Right cardiac atrium (tissue), 5 donors: Measurements from ENCODE around the gene LIFR. TPM values are rescaled to one million over a fixed set of nuclear protein-coding genes. Genes with fewer than 3 reads are reported as not detected.

Source experiments
- microRNA-seq, 2 donors: library from miRNA; unstranded; fragments of <30 nt; microRNA quantifications; one replicate each; pipeline ENCODE4 v1.2.0, GENCODE V29; 2020 to 2021
- polyA plus RNA-seq: library from polyadenylated mRNA; stranded (reverse); fragments of 200-250 nt; gene quantifications from one replicate; pipeline ENCODE4 v1.2.3, GENCODE V29; 2013
- total RNA-seq, 4 donors: library from RNA; stranded (reverse); fragmentation: NEBNext Ultra II Directional; extraction: Animal tissue kit (Norgen Biotek cat#: 25700); gene quantifications; one replicate each; pipeline ENCODE4 v1.2.1, GENCODE V29; 2021
- donor health status: healthy with polysubstance abuse.
- donor health status: DM: no; HTN: yes; CAD: no.
- donor health status: DM: no; HTN: no; CAD: no.
- donor health status: DM: no; HTN: yes; CAD: no; lungs with severe emphysema.
- donor health status: DM: yes; HTN: yes; CAD: no.

Gene LIFR
- total and polyA plus RNA-seq, 5 donors = 16.8 to 66.9 (median 63.1) TPM

Small RNA genes within 50 kb of the gene (microRNA-seq; reads per million reads assigned to microRNA genes)
- gene MIR3650 = 0 reads per million in 2 donors
